ENCODE data around the gene ZNF598.

Gene ZNF598

GRCh38 chr16:2045965-2046892 is 36.6 kb upstream of the ZNF598 start:
- Mint-ChIP-seq H3K27ac (peak overlapping the region; percentile 82), H3K4me1 (ENCODE audit: low read depth) (peaks cover 10% of the 10 kb centered on the region), H3K4me3 (peak overlapping the region; percentile 95), H3K36me3 (ENCODE audit: low read depth) (no peaks in the 10 kb centered on the region), H3K9me3 (no peaks in the 10 kb centered on the region), H3K27me3 (ENCODE audit: low read depth) (no peaks in the 10 kb centered on the region)
- DNase-seq (ENCODE audit: low spot score) = no peak

GRCh38 chr16:2044541-2044940 is 34.9 kb upstream of the ZNF598 start:
- H3K27ac Mint-ChIP-seq = no peak overlapping the region
- H3K9me3 Mint-ChIP-seq = no peaks in the 10 kb centered on the region
- H3K4me1 Mint-ChIP-seq (ENCODE audit: low read depth) = peaks cover 10% of the 10 kb centered on the region
- no peaks in the 10 kb centered on the region for H3K36me3 Mint-ChIP-seq (ENCODE audit: low read depth)
- H3K27me3 Mint-ChIP-seq (ENCODE audit: low read depth) = no peaks in the 10 kb centered on the region
- no peak overlapping the region for H3K4me3 Mint-ChIP-seq
- DNase-seq (ENCODE audit: low spot score) = no peak

GRCh38 chr16:2043667-2044451 is 34.2 kb upstream of the ZNF598 start:
- no peaks in the 10 kb centered on the region for H3K9me3 Mint-ChIP-seq
- no peaks in the 10 kb centered on the region for H3K36me3 Mint-ChIP-seq (ENCODE audit: low read depth)
- peaks cover 10% of the 10 kb centered on the region for H3K4me1 Mint-ChIP-seq (ENCODE audit: low read depth)
- H3K4me3 Mint-ChIP-seq = no peak overlapping the region
- no peaks in the 10 kb centered on the region for H3K27me3 Mint-ChIP-seq (ENCODE audit: low read depth)
- no peak for DNase-seq (ENCODE audit: low spot score)
- H3K27ac Mint-ChIP-seq = no peak overlapping the region

DNA sequence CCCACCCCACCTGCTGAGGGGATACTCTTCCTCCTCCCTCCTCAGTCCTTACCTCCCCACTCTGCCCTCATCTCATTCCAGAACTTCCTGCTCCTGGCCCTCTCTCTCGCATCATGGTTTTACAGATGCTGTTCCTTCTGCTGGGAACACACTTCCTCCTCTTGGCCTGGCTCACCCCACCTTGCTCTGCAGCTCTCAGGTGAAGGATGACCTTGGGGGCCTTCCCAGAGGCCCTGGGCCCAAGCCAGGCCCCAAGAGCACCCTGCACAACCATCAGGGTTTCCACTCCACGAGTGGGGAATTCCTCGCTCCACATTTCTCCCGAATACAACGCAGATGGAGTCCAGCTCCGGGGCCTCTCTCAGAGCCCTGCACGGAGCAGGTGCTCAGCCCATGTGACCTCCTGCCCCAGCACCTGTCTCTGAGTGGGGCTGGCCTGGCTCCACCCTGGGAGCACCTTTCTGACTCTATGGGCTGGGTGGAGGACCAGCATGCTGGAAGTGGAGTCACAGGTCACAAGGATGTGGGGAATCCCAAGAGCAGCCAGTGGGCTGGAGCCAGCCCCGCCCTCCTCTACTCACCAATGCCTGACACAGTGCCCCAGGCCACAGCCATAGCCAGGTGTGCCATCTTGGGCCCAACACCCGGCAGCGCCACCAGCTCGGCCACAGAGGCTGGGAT is 33.5 kb upstream of the ZNF598 start:
- H3K36me3 Mint-ChIP-seq (ENCODE audit: low read depth) = no peaks in the 10 kb centered on the region

GRCh38 chr16:2042171-2042985 is 32.8 kb upstream of the ZNF598 start:
- Mint-ChIP-seq H3K27ac (no peak overlapping the region), H3K4me1 (ENCODE audit: low read depth) (peaks cover 5% of the 10 kb centered on the region), H3K4me3 (no peak overlapping the region), H3K9me3 (no peaks in the 10 kb centered on the region), H3K27me3 (ENCODE audit: low read depth) (no peaks in the 10 kb centered on the region), H3K36me3 (ENCODE audit: low read depth) (no peaks in the 10 kb centered on the region)
- no peak for DNase-seq (ENCODE audit: low spot score)

More for the DNA sequence above, 33.5 kb upstream of the ZNF598 start:
- no peaks in the 10 kb centered on the region for H3K27me3 Mint-ChIP-seq (ENCODE audit: low read depth)
- DNase-seq (ENCODE audit: low spot score) = no peak
- H3K4me1 Mint-ChIP-seq (ENCODE audit: low read depth) = peaks cover 5% of the 10 kb centered on the region
- H3K4me3 Mint-ChIP-seq = no peak overlapping the region
- H3K9me3 Mint-ChIP-seq = no peaks in the 10 kb centered on the region
- no peak overlapping the region for H3K27ac Mint-ChIP-seq

DNA sequence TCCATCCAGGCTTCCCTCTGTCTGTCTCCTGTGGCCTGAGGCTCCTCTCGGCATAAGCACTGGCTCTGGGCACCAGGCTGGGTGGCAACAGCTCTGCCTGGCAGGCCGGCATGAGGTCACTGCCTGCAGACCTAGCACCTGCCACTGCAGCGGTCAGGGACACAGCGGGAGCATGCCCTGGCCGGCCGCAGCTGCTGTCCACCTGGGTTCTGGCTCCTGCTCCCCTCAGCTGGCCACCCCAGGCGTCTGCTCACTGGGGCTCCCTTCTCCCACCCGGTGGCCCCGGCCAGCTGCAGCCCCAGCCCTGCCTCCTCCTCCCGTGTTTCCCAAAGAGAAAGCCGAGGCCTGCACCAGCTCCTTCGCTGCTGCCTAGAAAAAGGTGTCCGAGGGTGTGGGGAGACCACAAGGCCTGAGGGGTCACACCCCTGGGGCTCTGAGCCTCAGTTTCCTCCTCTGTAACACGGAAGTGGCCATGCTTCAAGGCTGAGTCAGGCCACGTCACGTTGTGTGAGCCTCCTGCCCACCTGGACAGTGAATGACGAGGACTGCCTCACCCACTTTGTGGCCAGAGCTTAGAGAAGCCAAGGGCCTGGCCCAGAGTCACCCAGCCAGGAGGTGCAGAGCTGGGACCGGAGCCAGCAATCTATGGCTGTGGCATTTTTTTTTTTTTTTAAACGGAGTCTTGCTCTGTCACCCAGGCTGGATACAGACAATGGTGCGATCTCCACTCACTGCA is 31.3 kb upstream of the ZNF598 start:
- DNase-seq (ENCODE audit: low spot score) = no peak
- Mint-ChIP-seq H3K4me3 (no peak overlapping the region), H3K9me3 (no peaks in the 10 kb centered on the region), H3K27ac (no peak overlapping the region), H3K36me3 (ENCODE audit: low read depth) (no peaks in the 10 kb centered on the region), H3K27me3 (ENCODE audit: low read depth) (no peaks in the 10 kb centered on the region), H3K4me1 (ENCODE audit: low read depth) (no peaks in the 10 kb centered on the region)

GRCh38 chr16:2040041-2040786 is 30.6 kb upstream of the ZNF598 start:
- Mint-ChIP-seq H3K27me3 (ENCODE audit: low read depth) (no peaks in the 10 kb centered on the region), H3K4me1 (ENCODE audit: low read depth) (no peaks in the 10 kb centered on the region), H3K9me3 (no peaks in the 10 kb centered on the region), H3K36me3 (ENCODE audit: low read depth) (no peaks in the 10 kb centered on the region), H3K27ac (no peak overlapping the region), H3K4me3 (no peak overlapping the region)
- DNase-seq (ENCODE audit: low spot score) = no peak

- no peaks in the 10 kb centered on the region for H3K9me3 Mint-ChIP-seq
- no peak for DNase-seq (ENCODE audit: low spot score)
These were observed 29.8 kb upstream of the ZNF598 start for GRCh38 chr16:2039274-2040031.

DNA sequence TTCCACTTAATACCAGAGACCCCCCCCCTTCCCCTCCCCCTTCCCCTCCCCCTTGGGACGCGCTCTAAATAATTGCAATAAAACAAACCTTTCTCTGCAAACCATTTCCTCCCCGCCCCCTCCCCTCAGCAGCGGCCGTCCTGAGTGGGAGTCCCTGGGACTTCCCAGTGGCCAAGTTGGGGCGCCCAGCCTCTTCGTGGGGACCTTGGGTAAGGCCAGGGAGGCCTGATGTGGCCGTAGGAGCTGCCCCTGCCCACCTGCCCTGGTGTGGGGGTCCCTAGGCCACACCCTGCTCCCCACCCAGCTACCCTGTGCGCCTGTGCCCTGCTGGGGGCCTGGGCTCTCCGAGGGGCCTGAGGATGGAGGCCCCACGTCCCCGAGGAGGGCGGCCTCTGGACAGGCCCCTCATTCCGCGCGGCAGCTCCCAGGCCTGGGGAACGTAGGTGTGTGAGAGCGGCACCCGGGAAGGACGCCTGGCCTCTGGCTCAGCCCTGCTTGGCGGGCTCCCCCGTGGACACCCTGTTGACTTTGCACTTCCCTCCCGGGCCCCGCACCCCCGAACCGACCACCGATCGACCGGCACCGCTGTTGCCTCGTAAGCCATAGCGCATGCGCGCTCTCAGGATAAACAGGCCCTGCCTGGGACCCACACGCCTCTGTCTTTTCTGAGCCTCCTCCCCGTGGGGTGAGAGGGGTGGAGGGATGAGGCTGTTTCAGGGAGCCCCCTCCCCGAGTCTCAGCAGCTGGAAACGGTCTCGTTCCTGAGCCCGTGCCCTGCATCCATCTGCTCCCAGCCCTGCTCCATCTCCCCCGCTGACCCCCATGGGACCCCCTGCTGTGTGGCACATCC is 29.0 kb upstream of the ZNF598 start:
- Mint-ChIP-seq H3K36me3 (ENCODE audit: low read depth) (no peaks in the 10 kb centered on the region), H3K27ac (no peak overlapping the region), H3K27me3 (ENCODE audit: low read depth) (no peaks in the 10 kb centered on the region), H3K4me1 (ENCODE audit: low read depth) (no peaks in the 10 kb centered on the region), H3K9me3 (no peaks in the 10 kb centered on the region), H3K4me3 (no peak overlapping the region)
- no peak for DNase-seq (ENCODE audit: low spot score)

More at GRCh38 chr16:2039274-2040031, 29.8 kb upstream of the ZNF598 start:
- Mint-ChIP-seq H3K4me3 (no peak overlapping the region), H3K4me1 (ENCODE audit: low read depth) (no peaks in the 10 kb centered on the region), H3K27me3 (ENCODE audit: low read depth) (no peaks in the 10 kb centered on the region), H3K36me3 (ENCODE audit: low read depth) (no peaks in the 10 kb centered on the region), H3K27ac (no peak overlapping the region)

DNA sequence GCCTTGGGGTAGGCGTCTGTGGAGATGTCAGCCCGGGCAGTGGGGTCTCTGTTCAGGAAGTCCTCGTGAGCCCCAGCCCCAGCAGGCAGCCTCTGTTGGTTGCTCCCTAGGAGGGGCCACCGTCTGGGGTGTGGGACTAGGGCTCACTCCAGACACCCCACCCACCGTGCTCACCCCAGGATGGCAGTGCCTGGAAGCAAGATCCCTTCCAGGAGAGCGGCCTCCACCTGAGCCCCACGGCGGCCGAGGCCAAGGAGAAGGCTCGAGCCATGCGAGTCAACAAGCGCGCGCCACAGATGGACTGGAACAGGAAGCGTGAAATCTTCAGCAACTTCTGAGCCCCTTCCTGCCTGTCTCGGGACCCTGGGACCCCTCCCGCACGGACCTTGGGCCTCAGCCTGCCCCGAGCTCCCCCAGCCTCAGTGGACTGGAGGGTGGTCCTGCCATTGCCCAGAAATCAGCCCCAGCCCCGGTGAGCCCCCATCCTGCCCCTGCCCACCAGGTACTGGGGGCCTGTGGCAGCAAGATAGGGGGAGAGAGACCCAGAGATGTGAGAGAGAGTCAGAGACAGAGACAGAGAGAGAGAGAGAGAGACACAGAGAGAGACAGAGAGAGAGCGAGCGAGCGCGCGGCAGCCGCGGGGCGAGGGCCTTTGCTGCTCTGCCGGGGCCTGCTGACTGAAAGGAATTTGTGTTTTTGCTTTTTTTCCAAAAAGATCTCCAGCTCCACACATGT is 28.2 kb upstream of the ZNF598 start:
- DNase-seq (ENCODE audit: low spot score) = no peak
- H3K4me3 Mint-ChIP-seq = no peak overlapping the region
- H3K36me3 Mint-ChIP-seq (ENCODE audit: low read depth) = no peaks in the 10 kb centered on the region
- no peaks in the 10 kb centered on the region for H3K27me3 Mint-ChIP-seq (ENCODE audit: low read depth)
- H3K27ac Mint-ChIP-seq = no peak overlapping the region
- H3K9me3 Mint-ChIP-seq = no peaks in the 10 kb centered on the region
- H3K4me1 Mint-ChIP-seq (ENCODE audit: low read depth) = no peaks in the 10 kb centered on the region

DNA sequence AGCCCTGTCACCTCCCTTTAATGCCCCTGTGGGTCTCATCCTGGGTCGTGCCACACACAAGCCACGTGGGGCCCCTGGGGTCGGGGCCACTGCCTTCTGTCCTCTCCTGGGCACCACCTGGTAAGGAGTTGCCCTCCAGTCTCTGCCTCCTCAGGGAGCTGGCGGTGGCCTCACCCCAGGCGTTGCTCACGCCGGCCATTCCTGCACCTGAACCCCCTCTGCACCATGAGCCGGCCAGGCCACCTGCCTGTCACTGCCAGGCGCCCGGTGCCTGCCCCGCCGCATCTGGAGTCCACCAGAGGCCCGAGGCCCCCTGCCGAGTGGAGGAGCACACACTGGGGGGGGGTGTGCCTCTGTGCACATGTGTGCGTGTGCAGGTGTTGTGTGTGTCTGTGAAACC is 27.5 kb upstream of the ZNF598 start:
- H3K27ac Mint-ChIP-seq = no peak overlapping the region
- no peaks in the 10 kb centered on the region for H3K27me3 Mint-ChIP-seq (ENCODE audit: low read depth)
- H3K4me3 Mint-ChIP-seq = no peak overlapping the region
- no peak for DNase-seq (ENCODE audit: low spot score)
- H3K36me3 Mint-ChIP-seq (ENCODE audit: low read depth) = no peaks in the 10 kb centered on the region
- H3K4me1 Mint-ChIP-seq (ENCODE audit: low read depth) = no peaks in the 10 kb centered on the region
- H3K9me3 Mint-ChIP-seq = no peaks in the 10 kb centered on the region

Data from T-helper 2 cell treated with Interferon-gamma antibody and Interleukin-4, amounts not matched to agents 5 μg/mL and 100 μg/mL, for 36 hours (primary cell).